Hair follicle dermal papilla cell (primary cell): ENCODE measurements around the gene APIP. TPM values are rescaled to one million over a fixed set of nuclear protein-coding genes. Genes with fewer than 3 reads are reported as not detected.

Experiments
- small RNA-seq: library from RNA; depleted of rRNA; stranded (forward); fragments of <200 nt; gene quantifications from one replicate; pipeline ENCODE3, GENCODE V24; 2012
- total RNA-seq: library from RNA; depleted of rRNA; stranded (reverse); fragments of >200 nt; gene quantifications from 2 replicates; pipeline ENCODE4 v1.2.3, GENCODE V29; 2012

APIP gene
- 14.0 and 19.7 TPM in 2 replicates for total RNA-seq

GRCh38 chr11:34916015-34916842 is at the start of gene APIP, which contains the start of gene PDHX:
Gene APIP, minus strand, starts transcription at chr11:34916379. Its CDS starts 95 bp downstream, at chr11:34916284.
Gene PDHX, plus strand, starts transcription at chr11:34916618. Its CDS starts 38 bp downstream, at chr11:34916656.

Small RNAs within 50 kb of the gene (small RNA-seq; reads per million reads assigned to genes)
- not detected for gene MIR1343

Other genes with a start within 250 kb of the APIP start
- 32.4 and 34.1 TPM in 2 replicates for gene PDHX, start 239 bp upstream of the APIP start, total RNA-seq
- 672 and 688 TPM in 2 replicates for gene CD44, start 222.8 kb upstream of the APIP start, total RNA-seq